Ishikawa (cell line): ENCODE results near the gene HTD2.

Experiments used
- CEBPB ChIP-seq: IDR thresholded peaks from 2 replicates; pipeline ENCODE4 v1.6.1; 2012
- CREB1 ChIP-seq: IDR thresholded peaks from 2 replicates; pipeline ENCODE4 v1.6.1; 2012; ENCODE audit warnings: low read depth
- EGR1 ChIP-seq: IDR thresholded peaks from 2 replicates; pipeline ENCODE4 v1.6.1; 2012
- EP300 ChIP-seq: IDR thresholded peaks from 2 replicates; pipeline ENCODE4 v1.6.1; 2012; ENCODE audit warnings: borderline replicate concordance
- FOXM1 ChIP-seq: IDR thresholded peaks from 2 replicates; pipeline ENCODE4 v1.6.1; 2012; ENCODE audit warnings: low read depth, borderline replicate concordance
- NFIC ChIP-seq: IDR thresholded peaks from 2 replicates; pipeline ENCODE4 v1.6.1; 2012
- RAD21 ChIP-seq: IDR thresholded peaks from 2 replicates; pipeline ENCODE4 v1.6.1; 2012; ENCODE audit warnings: low read depth
- TAF1 ChIP-seq: IDR thresholded peaks from 2 replicates; pipeline ENCODE4 v1.6.1; 2012; ENCODE audit warnings: low read depth, mild to moderate bottlenecking
- TCF12 ChIP-seq: IDR thresholded peaks from 2 replicates; pipeline ENCODE4 v1.6.1; 2012; ENCODE audit warnings: low read depth
- TEAD4 ChIP-seq: IDR thresholded peaks from 2 replicates; pipeline ENCODE4 v1.6.1; 2012
- YY1 ChIP-seq: IDR thresholded peaks from 2 replicates; pipeline ENCODE4 v1.6.1; 2012; ENCODE audit warnings: low read depth
- ZBTB7A ChIP-seq: IDR thresholded peaks from 2 replicates; pipeline ENCODE4 v1.6.1; 2012; ENCODE audit warnings: low read depth
- TF ChIP-seq, protein P1 (sequence below): IDR thresholded peaks from 2 replicates; pipeline ENCODE4 v1.6.1; 2012
- TF ChIP-seq, protein P2 (sequence below): IDR thresholded peaks from 2 replicates; pipeline ENCODE4 v1.6.1; 2012
- TF ChIP-seq, protein P3 (sequence below): IDR thresholded peaks from 2 replicates; pipeline ENCODE4 v1.6.1; 2012; ENCODE audit warnings: low read depth, mild to moderate bottlenecking

The HTD2 gene

DNA sequence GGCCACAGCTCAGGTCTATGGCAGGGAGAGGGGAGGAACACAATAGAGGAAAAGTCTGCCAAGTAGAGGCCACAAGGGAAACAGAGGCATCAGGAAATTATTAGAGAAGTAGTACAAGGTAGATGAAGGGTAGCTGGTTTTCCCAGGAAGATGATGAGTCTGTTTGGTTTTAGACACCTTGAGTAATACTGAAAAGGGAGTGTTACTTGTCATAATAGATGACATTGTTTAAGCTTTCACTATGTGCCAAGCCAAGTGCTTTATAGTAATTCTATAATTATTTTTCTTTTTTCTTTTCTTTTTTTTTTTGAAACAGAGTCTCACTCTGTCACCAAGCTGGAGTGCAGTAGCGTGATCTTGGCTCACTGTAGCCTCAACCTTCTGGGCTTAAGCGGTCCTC lies 40.0 kb downstream of the HTD2 start:
- TF ChIP-seq, protein P1, sequence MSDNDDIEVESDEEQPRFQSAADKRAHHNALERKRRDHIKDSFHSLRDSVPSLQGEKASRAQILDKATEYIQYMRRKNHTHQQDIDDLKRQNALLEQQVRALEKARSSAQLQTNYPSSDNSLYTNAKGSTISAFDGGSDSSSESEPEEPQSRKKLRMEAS: no peak
- no peak for TF ChIP-seq YY1
- no peak for TF ChIP-seq NFIC
- TF ChIP-seq, protein P2, sequence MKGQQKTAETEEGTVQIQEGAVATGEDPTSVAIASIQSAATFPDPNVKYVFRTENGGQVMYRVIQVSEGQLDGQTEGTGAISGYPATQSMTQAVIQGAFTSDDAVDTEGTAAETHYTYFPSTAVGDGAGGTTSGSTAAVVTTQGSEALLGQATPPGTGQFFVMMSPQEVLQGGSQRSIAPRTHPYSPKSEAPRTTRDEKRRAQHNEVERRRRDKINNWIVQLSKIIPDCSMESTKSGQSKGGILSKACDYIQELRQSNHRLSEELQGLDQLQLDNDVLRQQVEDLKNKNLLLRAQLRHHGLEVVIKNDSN: no peak
- no peak for TF ChIP-seq CREB1
- no peak for TF ChIP-seq TAF1

DNA sequence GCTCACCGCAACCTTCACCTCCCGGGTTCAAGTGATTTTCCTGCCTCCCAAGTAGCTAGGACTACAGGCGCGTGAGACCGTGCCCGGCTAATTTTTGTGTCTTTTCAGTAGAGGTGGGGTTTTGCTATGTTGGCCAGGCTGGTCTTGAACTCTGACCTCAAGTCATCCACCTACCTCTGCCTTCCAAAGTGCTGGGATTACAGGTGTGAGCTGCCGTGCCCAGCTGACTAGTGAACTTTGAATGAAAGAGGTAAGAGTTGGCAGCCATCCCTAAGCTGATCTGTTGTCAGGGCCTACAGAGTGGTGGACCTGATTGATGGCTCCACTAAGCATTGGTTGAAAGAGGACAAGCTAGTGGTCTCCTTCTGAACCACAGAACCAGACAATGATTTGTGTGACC lies 41.7 kb downstream of the HTD2 start:
- TF ChIP-seq, protein P3, sequence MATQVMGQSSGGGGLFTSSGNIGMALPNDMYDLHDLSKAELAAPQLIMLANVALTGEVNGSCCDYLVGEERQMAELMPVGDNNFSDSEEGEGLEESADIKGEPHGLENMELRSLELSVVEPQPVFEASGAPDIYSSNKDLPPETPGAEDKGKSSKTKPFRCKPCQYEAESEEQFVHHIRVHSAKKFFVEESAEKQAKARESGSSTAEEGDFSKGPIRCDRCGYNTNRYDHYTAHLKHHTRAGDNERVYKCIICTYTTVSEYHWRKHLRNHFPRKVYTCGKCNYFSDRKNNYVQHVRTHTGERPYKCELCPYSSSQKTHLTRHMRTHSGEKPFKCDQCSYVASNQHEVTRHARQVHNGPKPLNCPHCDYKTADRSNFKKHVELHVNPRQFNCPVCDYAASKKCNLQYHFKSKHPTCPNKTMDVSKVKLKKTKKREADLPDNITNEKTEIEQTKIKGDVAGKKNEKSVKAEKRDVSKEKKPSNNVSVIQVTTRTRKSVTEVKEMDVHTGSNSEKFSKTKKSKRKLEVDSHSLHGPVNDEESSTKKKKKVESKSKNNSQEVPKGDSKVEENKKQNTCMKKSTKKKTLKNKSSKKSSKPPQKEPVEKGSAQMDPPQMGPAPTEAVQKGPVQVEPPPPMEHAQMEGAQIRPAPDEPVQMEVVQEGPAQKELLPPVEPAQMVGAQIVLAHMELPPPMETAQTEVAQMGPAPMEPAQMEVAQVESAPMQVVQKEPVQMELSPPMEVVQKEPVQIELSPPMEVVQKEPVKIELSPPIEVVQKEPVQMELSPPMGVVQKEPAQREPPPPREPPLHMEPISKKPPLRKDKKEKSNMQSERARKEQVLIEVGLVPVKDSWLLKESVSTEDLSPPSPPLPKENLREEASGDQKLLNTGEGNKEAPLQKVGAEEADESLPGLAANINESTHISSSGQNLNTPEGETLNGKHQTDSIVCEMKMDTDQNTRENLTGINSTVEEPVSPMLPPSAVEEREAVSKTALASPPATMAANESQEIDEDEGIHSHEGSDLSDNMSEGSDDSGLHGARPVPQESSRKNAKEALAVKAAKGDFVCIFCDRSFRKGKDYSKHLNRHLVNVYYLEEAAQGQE: no peak
- TF ChIP-seq ZBTB7A (no peak), EGR1 (no peak), TEAD4 (no peak)

DNA sequence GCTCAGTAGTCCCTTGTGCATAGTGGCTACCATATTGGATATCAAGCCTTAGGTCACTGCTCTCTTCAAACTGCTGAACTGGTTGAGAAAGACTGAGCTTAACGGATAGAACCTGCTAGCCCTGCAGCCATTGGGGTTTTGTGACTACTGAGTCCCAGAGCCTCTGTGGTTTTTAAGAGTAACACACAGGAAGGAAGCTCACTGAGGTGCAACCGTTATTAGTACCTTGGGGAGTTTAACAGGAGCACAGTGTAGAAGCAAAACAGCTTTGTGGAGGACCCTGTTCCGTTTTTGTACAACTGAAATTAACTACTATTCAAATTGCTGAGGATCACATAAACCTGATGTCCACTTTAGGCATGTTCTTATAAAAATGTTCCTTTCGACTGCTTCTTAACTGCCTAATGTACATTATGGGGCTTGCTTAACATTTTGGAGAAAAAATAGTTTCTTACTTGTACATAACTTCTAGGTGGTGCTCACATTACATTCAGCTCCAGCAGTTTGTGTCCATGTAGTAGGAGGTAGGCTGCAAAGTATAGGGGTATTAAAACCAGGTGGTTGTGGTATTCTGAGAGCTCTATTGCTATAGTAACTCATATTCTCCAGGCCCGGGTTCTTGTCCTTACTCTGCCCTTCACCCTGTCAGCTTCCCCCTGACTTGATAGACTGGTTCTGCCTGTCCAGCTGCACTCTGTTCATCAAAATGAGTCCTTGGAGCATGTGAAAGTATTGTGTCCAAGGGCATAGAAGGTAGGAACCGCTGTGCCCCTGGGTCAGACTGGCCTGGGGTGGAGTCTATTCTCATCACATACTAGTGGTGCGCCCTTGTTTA lies 43.7 kb downstream of the HTD2 start:
- TF ChIP-seq, protein P1: 0 out of 2 replicates have a peak, but pooled peaks have one; percentile 32
- TF ChIP-seq TAF1: no peak
- TF ChIP-seq CEBPB: no peak
- TF ChIP-seq RAD21: no peak
- TF ChIP-seq EGR1: no peak
- TF ChIP-seq EP300: no peak

DNA sequence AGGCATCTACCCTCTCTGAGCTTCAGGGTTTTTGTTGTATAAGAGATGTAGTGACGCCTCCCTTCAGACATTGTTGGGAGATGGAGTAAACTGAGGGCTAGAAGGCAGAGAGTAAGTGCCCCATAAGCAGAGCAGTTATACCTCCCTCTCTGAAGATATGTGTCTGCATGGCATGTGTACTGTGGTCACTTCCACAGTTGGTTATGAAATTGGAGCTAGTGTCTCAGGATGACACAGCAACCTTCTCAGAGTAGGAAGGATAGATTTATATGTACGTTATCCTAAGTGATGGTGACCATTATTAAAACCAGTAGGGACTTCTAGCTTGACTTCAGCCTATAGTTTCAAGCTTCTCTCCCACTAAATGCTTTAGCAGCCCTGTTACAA lies 44.3 kb downstream of the HTD2 start:
- TF ChIP-seq NFIC (no peak), YY1 (no peak), TAF1 (no peak)

DNA sequence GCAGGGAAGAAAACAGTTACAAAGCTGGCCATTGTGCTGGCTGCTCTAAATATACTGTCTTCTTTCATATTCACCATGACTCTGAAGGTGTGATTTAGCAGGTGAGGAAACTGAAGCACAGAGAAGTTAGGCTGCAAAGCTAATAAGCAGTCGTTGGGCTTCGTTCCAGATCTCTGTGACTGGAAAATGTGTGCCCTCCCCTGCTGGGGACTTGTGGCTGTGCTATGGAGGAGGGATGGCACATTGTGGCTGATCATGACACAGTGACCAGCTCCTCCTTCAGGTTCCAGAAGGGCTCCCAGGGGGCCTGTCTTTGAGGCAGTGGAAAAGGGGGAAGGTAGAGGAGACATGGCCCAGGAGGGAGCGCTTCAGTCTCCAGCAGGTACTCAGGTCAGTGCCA lies 45.6 kb downstream of the HTD2 start:
- TF ChIP-seq CREB1 (no peak), TCF12 (no peak)
- TF ChIP-seq, protein P1: no peak

DNA sequence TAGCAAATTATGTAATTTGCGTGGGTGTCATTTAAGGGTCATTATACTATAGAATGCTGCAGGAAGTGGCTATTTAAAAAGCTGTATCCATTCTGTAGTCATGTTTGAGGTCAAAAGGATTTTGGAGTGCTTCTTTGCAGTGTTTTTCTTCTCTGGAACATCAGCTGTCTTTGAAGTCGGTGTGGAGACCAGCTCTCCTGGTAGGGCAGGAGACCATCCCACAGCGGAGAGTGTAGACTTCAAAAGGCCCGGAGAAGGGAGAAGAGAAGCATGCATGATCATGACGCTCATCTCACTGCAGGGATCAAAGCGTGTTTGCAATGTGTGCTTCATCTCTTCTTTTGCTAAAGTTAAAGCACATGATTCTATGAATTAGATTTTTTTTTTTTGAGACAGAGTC lies 46.3 kb downstream of the HTD2 start:
- TF ChIP-seq ZBTB7A (no peak), TEAD4 (no peak), CEBPB (no peak), RAD21 (no peak), NFIC (no peak), EP300 (no peak), EGR1 (no peak), TAF1 (no peak), YY1 (no peak), FOXM1 (no peak)
- TF ChIP-seq, protein P1: no peak
- TF ChIP-seq, protein P2: no peak
- TF ChIP-seq, protein P3: no peak
